HG02943 (cell line): ENCODE data around the gene STXBP2.
"Not testable (repeated sequence)": the region's sequence is repeated elsewhere in the genome, so short reads cannot be mapped to it uniquely, and the experiment has no call there.

Experiments used
- ATAC-seq: cut with Tn5 transposase; IDR thresholded peaks from one replicate; pipeline ENCODE4 v1.9.1; 2021; ENCODE audit warnings: mild to moderate bottlenecking, low read depth, moderate library complexity; ENCODE audit not compliant: unreplicated experiment

The STXBP2 gene

DNA sequence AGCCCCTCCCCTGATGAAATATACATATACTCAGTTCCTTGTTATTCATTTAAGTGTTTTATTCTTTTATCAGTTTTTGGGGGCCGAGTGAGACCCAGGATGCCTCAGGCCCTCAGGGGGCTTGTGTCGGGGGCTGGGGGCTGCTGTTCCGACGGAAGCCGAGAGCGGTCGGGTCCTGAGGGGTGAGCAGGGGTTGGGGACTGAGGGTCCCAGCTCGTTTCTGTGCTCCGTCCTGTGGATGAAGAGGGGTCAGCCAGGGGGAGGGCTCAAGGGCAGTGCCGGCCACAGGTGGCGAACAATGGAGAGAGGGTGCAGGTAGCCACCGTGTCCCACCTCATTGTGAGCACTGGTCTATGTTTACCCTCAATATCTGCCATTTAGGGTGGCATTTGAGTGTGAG, 5.3 kb upstream of the STXBP2 start:
- no peak for ATAC-seq

DNA sequence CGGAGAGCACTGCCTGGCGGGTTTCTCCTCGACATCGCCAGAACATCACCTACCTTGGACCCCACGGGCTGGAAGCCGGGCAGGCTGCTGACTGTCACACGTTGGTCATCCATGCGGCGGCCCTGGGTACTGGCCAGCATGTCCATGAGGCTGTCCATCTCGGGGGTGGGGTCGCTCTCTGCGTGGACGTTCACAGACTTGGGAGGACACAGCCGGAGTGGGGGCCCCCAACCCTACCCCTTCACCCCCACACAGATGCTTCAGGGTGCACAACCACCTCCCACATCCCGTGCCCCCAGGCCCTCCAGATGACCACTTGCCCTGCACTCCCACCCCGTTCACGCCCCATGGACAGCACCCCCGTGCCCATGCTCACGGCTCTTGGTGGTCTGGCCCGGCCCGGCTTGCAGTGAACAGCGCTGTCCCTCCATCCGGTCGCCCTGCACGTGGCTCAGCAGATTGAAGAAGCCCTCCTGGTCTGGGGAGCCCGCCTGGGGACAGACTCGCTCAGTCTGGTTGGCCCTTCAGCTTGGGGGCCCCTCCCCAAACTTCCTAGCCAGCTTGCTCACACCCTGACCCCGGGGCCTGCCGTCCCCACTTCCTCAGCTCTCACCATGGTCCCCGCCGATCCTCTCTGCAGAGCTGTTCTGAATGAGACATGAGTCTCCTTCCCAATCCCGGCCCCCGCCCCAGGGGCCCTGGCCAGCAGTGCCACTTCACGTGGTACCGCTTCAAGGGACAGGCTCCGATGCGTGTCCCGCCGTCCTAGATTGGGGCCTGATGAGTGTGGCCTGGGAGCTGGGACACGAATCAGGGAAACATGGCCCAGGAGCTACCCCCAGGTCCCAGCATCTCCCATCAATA, 4.3 kb upstream of the STXBP2 start:
- ATAC-seq: no peak

DNA sequence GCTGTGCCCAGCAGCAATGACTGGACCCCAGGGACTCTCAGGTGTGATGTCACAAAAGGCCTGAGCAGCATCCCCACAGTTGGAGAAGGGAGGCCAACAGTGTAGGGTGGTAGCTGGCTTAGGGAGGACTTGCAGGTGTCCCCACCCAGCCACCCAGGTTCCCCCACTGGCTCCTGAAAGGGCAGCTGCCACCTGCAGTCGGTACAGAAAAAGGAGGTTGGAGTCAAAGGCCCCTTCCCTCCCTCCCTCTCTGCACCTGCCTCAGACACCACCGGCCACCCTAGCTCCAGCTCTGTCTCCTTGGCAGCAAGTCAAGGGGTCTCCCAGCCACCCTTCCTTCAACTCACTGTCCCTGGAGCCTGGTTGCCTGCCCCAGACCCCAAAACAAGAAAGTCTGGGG, 3.2 kb upstream of the STXBP2 start, which contains the start of gene PCP2:
Gene PCP2 (minus strand): TSS at position 22 of the 400 bp plus-strand sequence. CDS start 262 bp downstream, outside the sequence.
- no peak for ATAC-seq

DNA sequence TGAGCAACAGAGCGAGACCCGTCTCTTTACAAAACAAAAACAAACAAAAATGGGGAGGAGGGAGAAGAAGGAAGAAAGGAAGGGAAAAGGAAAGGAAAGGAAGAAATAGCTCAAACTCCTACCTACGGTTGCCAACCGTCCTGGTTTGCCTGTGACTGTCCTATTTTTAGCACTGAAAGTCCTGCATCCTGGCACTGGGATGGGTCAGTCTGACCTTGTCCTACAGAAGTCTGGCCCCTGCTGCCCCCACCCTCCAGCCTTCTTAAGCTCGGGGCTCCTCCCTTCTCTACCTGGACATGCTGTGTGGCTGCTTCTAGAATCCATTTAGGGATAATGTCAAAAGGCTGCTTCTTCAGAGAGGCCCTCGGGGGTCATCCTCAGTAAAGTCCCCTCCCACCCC, 1.2 kb upstream of the STXBP2 start:
- no peak for ATAC-seq

DNA sequence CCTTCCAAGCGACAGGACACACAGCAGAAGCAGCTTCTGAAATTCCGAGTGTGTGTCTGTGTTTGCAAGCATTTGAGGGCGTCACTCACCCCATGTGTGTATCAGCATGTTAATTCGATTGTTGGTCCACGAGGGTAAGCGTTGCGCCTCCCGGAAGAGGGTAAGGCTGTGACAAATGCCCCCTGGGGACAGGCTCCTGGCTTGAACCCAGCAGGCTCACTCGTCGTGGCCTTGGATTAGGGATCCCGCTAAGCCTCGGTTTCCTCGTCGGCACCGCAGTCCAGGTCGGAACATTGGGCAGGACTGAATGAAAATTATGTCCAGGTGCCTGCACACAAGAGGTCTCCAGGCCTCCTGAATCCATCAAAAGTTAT, 606 bp upstream of the STXBP2 start:
- ATAC-seq: no peak

DNA sequence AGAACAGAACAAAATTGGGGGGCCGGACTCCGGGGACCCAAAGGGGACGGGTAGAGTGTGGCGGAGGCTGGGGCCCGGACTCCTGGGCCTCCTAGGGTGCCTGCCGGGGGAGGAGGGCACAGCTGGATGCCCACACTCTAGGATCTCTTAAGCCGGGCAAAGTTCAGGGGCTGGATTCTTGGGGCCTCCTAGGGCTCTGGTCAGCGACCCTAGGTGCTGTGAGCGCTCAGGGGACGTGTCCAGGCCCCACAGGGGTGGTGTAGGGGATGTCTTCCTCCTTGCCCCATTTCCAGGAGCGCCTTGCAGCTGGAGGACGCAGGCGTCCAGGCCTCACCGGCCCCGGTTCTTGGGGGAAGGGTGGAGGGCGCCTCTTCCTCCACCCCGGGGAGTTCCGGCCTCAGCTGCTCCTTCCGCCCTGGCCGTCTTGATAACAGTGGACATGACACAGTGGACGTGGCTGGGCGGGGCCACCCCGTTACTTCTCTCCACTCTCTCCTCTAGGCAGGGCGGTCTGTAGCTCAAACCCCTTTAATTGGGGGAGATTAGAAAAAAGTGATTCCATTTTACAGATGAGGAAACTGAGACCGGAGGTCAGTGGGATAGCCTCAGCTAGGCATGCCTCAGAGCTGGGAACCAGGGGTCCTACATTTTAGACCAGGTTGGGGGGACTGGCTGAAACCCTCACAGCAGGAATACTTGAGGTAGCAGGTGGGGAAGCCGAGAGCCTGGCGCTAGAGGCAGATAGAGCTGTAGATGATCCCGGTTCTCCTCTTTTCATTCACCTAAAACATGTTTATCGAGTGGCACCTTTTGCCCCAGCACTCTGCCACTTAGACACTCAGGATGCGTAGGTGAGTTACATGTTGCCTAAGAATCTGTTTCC, 705 bp downstream of the STXBP2 start:
- no peak for ATAC-seq

DNA sequence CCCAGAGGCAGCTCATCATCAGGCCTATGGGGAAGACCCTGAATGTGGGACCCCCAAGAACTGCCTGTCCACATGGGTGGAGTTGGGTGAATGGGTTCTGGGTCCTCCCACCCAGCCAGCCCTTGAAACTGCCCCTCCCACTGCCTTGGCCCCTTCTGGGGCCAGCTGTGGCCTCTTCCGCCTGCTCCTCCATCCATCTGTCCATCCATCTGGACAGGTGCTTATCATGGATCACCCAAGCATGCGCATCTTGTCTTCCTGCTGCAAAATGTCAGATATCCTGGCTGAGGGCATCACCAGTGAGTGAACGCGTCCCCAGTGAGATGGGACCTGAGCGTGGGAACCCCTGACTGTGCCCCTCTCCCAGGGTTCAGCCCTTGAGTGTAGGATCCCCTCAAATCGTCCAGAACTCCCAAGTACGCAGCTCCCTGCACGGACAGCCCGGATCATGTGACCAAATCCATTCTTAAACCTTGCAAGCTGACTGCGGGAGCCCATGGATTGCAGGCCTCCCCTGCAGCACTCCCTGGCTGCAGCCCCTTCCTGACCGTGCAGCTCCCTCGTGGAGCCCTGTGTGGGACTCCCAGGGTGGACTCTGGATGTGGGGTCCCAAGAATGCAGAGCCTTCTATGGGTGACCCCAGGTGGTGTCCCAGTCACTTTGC, 2.0 kb downstream of the STXBP2 start:
- ATAC-seq: no peak

DNA sequence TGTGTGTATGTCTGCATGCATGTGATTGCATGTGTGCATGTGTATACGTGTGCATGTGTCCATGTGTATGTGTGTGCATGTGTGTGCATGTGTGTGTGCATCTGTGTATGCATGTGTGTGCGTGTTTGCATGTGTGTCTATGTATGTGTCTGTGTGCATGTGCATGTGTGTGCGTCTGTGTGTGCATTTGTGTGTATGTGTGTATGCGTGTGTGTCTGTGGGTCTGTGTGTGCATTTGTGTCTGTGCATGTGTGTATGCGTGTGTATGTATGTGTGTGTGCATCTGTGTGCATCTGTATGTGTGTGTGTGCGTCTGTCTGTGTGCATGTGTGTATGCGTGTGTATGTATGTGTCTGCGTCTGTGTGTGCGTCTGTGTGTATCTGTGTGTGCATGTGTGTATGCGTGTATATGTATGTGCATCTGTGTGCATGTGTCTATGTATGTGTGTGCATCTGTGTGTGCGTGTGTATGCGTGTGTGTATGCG, 3.0 kb downstream of the STXBP2 start:
- no peak for ATAC-seq

DNA sequence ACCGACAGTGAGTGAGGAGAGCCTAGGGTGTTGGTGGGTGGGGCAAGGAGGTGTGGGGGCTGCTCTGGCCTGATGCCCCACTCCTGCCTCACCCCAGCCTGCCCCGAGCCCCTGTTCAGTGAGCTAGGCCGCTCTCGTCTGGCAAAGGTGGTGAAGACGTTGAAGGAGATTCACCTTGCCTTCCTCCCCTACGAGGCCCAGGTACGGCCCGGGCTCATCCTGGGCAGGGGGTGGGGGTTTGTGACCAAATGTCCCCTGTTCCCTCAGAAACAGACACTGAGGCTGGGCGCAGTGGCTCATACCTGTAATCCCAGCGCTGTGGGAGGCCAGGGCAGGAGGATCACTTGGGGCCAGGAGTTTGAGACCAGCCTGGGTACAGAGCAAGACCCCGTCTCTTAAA, 3.9 kb downstream of the STXBP2 start:
- ATAC-seq: no peak

DNA sequence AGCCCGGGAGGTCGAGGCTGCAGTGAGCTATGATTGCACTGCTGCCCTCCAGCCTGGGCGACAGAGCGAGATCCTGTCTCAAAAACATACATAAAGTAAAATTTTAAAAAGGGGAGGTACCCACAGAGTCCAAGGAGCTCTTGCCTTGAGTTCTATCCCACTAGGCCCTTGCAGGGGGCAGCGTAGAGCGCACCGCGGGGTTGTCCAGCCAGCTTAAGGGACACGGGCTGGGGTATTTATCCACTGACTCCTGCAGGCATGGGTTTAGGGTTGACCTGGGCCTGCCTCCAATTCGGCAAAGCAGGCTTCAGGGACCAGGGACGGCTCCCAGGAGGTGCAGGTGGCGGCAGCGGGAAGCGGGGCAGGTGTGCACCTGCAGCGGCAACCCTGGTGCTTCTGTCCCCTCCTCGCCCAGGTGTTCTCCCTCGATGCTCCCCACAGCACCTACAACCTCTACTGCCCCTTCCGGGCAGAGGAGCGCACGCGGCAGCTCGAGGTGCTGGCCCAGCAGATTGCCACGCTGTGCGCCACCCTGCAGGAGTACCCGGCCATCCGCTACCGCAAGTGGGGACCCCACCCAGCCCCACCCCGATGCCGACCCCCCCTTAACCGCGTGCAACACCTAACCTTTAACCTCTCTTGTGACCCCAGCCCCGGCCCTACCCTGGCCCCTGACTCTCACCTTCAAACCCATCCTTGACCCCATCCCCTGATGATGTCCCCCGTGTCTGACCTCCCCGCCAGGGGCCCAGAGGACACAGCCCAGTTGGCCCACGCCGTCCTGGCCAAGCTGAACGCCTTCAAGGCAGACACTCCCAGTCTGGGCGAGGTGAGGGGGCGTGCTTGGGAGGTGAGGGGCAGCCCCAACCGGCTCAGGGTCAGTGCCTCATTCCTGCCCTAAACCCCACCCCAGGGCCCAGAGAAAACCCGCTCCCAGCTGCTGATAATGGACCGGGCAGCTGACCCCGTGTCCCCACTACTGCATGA, 4.7 kb downstream of the STXBP2 start:
- ATAC-seq: no peak

DNA sequence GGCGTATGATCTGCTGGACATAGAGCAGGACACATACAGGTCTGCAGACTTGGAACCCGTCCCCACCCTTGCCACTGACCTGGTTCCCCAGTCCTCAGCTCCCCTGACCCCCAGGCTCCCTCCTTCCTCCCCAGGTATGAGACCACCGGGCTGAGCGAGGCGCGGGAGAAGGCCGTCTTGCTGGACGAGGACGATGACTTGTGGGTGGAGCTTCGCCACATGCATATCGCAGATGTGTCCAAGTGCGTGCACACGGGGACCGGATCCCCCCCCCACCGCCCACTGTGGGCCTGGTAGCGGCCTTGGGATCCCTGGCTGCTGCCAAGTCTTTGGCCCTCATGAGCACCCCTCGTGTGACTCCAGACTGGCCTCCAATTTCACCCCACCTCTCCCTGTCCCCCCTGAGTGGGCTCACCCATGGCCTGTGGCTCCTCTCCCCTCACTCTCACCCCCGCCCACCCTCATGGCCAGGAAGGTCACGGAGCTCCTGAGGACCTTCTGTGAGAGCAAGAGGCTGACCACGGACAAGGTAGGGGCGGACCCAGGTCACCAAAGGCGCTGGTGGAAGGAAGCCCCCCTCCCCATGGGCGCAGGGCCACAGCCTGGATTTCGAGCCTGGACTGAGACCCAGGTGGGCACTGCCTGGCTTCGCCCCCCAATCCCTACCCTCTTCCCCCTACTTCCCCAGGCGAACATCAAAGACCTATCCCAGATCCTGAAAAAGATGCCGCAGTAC, 5.6 kb downstream of the STXBP2 start:
- ATAC-seq: no peak

DNA sequence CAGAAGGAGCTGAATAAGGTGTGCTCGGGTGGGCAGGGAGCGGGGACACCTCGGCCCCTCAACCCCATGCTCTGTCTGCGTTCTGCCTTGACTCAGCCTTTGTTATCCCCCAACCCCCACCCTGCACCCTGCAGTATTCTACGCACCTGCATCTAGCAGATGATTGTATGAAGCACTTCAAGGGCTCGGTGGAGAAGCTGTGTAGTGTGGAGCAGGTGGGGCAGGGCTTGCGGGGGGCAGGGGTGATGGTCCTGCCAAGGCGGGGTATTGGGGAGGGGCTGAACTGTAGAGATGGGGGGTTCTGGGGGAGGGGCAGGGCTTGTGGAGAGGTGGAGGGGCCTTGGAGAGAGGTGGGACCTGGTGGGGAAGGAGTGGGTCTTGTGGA, 6.1 kb downstream of the STXBP2 start:
- no peak for ATAC-seq

DNA sequence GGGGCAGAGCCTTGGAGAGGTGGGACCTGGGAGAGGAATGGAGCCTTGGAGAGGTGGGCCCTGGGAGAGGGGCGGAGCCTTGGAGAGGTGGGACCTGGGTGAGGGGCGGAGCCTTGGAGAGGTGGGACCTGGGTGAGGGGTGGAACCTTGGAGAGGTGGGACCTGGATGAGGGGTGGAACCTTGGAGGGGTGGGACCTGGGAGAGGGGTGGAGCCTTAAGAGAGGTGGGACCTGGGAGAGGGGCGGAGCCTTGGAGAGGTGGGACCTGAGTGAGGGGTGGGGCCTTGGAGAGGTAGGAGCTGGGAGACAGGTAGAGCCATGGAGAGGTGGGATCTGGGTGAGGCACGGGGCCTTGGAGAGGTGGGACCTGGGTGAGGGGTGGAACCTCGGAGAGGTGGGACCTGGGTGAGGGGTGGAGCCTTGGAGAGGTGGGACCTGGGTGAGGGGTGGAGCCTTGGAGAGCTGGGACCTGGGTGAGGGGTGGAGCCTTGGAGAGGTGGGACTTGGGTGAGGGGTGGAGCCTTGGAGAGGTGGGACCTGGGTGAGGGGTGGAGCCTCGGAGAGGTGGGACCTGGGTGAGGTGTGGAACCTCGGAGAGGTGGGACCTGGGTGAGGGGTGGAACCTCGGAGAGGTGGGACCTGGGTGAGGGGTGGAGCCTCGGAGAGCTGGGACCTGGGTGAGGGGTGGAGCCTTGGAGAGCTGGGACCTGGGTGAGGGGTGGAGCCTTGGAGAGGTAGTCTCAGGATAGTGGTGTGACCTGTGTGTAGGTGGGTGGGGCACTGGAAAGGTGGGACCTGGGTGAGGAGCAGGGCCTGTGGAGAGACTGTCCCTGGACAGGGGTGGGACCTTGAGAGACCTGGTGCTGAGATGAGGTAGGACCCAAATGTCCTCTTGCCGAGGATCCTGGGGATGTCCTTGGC, 7.0 kb downstream of the STXBP2 start:
- not testable (repeated sequence) for ATAC-seq

DNA sequence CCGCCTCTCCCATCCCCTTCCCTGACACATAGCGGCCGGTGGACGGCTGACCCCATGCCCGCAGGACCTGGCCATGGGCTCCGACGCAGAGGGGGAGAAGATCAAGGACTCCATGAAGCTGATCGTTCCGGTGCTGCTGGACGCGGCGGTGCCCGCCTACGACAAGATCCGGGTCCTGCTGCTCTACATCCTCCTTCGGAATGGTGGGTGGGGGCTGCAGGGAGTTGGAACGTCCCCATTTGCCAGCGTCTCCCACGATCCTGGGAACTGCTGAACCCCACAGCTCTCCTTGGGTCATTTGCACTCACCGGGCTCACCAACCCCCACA, 7.6 kb downstream of the STXBP2 start:
- no peak for ATAC-seq

DNA sequence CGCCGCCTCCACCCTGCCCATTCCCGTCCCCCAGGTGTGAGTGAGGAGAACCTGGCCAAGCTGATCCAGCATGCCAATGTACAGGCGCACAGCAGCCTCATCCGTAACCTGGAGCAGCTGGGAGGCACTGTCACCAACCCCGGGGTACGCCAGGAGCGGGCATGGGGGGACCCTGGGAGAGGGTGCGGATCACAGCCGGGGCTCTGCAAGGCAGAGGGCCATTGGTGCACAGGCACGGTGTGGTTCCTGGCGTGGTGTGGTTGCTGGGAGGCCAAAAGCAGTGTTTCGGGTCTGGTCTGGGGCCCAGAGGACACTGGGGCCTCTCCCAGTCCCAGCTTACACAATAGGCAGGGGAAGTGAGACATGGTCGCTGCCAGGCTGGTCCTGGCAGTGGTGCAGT, 8.3 kb downstream of the STXBP2 start:
- no peak for ATAC-seq

DNA sequence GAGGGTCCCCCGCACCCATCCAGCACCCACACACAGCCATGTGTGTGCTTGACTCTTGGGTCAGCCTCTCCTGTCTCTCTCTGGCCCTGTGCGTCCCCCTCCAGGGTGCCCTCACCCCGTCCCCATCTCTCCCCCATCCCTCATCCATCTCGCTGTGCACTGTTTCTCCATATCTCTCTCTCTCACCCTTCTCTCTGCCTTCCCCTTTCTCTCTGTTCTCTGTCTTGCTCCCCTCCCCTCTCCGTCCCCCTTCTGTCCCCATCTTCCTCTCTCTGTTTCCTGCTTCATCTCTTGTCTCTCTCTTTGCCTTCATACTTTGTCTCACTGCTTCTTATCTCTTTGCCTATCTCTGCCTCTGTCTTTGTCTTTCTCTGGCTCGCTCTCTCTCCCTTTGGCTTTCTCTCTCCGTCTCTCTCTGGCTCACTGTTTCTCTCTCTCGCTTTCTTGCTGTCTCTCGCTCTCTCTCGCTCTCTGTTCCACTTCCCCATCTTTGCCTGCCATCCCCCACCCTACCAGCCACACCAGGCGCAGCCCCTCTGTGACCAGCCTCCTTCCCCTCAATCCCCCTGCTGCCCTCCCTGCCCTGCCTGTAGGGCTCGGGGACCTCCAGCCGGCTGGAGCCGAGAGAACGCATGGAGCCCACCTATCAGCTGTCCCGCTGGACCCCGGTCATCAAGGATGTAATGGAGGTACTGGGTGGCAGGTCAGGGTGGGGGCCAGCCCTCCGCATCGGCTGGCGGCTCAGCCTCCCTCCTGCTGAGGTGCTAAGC, 8.9 kb downstream of the STXBP2 start:
- ATAC-seq: no peak

DNA sequence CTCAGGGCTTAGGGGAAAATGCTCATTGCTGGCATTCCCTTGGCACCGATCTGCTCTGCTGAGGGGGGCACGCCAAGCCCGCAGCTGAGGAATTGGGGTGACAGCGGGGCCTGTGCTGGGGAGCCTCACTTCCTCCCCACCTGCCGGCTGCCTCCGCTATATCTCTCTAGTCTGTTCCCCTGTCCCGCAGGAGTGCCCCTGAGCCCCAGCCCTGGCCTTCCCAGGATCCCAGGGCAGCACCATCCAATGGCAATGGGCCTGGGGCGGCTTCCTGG, 9.5 kb downstream of the STXBP2 start:
- no peak for ATAC-seq

DNA sequence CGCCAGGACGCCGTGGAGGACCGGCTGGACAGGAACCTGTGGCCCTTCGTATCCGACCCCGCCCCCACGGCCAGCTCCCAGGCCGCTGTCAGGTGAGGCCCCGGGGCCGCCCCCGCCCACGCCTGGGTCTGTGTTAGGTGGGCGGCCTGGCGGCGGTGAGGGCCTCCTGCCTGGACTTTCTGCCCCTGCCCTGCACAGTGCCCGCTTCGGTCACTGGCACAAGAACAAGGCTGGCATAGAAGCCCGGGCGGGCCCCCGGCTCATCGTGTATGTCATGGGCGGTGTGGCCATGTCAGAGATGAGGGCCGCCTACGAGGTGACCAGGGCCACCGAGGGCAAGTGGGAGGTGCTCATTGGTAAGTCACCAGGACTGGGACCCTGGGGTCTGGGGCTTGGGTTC, 10.2 kb downstream of the STXBP2 start:
- no peak for ATAC-seq
